T-helper 1 cell (primary cell): ENCODE data around the gene TYW1.
"Not testable (repeated sequence)": the region's sequence is repeated elsewhere in the genome, so short reads cannot be mapped to it uniquely, and the experiment has no call there.

ENCODE experiments used
- DNase-seq, 5 donors: peaks; one replicate each; pipeline ENCODE4 v3.0.0-alpha.2; 2012 to 2020
- total RNA-seq, 4 donors: gene quantifications; one replicate each; lab custom pipeline; 2026; lab: John Stamatoyannopoulos, UW

The TYW1 gene, protein sequence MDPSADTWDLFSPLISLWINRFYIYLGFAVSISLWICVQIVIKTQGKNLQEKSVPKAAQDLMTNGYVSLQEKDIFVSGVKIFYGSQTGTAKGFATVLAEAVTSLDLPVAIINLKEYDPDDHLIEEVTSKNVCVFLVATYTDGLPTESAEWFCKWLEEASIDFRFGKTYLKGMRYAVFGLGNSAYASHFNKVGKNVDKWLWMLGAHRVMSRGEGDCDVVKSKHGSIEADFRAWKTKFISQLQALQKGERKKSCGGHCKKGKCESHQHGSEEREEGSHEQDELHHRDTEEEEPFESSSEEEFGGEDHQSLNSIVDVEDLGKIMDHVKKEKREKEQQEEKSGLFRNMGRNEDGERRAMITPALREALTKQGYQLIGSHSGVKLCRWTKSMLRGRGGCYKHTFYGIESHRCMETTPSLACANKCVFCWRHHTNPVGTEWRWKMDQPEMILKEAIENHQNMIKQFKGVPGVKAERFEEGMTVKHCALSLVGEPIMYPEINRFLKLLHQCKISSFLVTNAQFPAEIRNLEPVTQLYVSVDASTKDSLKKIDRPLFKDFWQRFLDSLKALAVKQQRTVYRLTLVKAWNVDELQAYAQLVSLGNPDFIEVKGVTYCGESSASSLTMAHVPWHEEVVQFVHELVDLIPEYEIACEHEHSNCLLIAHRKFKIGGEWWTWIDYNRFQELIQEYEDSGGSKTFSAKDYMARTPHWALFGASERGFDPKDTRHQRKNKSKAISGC
- total RNA-seq = 36.5 to 64.8 (median 50.3) reads per million in 4 donors

DNA sequence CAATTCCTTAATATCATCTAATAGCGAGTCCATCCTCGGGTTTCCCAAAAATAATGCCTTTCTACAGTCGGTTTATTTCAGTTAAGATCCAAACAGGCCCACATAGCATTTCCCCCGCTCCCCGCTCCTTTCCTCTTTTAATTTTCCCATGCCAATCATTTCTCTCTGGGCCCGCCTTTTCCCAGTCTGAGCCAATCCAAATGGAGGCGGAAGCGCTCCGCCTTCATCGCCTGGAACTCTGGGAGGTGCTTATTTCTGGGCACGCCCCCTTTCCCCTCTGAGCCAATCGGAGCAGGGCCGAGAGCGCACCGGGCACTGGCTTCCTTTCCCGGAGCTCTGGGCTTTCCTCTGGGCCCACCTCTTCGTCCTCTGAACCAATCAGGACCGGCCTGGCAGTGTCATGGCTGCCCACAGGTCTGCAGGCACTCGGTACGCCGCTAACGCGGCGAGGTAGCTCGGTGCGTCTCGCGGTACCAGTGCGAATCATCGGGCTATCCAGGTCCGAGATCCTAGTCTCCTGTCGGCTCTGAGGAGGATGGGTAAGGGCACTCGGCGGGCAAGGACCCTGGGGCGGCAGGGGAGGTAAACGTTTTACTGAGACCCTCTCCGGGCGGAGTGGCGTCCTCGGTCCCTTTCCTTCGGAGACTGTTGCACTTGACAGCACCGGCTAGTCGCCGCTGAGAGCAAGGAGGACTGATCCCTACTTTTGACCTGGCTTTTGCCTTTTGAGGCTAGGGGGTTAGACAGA, at the start of gene TYW1:
TSS of gene TYW1 (plus strand) at position 390 of the 748 bp plus-strand sequence. CDS start at position 536, 146 bp downstream.
- peak; percentile 93 to 98 (median 97) for DNase-seq

DNA sequence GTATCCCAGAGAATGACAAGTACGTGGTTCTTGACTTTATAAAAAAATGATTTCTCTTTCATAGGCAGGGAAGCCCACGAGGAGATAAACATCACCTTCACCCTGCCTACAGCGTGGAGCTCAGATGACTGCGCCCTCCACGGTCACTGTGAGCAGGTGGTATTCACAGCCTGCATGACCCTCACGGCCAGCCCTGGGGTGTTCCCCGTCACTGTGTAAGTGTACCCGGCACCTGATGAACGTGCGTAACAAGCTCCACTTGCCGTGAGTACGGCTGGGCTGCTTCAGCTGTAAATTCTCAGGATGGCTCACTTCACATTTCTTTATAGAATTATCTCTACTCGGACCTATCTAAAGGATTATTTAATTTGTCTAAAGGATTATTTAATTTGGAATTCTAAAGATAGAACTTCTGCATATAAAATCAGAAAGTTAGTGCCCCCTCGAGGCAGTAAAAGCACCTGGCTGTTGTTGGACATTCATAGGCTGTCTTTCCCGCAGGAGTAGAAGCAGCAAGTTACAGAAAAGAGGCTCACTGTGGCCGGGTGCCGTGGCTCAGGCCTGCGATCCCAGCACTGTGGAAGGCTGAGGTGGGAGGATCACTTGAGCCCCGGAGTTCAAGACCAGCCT, 48.0 kb upstream of the TYW1 start:
- no peak for DNase-seq

DNA sequence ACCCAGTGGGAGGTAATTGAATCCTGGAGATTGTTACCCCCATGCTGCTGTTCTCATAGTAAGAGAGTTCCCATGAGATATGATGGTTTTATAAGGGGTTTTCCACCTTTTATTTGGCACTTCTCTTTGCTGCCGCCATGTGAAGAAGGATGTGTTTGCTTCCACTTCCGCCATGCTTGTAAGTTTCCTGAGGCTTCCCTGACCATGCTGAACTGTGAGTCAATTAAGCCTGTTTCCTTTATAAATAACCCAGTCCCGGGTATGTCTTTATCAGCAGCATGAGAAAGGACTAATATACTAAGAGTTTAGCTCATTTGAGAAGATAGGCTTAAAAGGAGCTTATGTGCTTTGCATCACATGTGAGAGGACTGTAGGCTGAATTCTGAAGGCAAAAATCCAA, 46.3 kb upstream of the TYW1 start:
- no peak for DNase-seq

DNA sequence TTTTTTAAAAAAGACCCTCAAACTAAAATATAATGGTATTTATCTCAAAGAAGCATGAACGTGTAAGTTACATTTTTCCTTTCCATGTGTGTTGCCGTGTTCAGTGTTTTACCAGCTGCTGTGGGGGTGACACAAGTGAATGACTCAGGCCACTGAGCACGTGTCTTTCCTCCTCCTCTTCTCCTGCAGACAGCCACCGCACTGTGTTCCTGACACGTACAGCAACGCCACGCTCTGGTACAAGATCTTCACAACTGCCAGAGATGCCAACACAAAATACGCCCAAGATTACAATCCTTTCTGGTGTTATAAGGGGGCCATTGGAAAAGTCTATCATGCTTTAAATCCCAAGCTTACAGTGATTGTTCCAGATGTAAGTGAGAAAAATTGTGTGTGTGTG, 45.9 kb upstream of the TYW1 start:
- no peak for DNase-seq

DNA sequence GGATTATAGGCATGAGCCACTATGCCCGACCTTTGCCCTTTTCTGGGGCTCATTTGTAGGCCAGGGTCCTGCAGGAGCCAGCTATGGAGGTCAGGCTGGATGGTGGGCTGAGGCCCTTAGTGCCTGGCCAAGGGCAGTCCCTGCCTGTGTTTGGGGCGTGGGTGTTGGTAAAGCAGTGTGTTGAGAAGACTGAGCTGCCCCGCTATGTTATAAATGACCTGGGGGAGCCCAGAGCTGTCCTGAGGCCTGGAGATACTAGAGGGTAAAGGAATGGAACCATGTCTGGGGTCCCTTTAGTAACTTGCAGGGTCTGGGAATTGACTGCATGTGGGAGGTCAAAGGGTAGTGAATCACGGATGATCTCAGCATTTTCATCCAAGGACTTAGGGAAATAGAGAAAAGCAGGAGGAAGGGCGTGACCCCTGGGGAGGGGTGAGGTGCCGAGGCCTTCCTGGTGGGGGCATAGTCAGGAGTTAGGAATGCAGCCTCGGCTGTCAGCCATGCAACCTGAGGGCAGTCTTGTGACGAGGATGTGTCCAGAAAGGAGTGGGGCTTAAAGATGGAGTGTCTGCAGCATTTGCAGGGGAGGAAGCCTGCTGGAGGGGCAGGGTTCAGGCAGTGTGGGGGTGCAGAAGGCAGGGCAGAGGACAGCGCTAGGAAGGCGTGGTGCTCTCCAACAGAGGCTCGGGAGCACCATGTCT, 44.1 kb upstream of the TYW1 start:
- no peak for DNase-seq

DNA sequence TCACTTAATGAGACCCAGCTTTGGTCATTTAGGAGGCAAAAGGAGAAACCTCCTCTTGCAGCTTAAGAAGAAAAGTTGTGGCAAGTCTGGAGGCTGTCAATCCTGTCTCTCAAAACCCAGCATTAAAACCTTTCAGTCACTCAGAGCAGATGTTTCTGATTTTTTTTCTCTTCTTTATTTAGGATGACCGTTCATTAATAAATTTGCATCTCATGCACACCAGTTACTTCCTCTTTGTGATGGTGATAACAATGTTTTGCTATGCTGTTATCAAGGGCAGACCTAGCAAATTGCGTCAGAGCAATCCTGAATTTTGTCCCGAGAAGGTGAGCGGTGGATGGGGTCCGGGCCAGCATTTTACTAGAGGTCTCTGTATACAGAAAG, 43.6 kb upstream of the TYW1 start:
- DNase-seq = no peak

DNA sequence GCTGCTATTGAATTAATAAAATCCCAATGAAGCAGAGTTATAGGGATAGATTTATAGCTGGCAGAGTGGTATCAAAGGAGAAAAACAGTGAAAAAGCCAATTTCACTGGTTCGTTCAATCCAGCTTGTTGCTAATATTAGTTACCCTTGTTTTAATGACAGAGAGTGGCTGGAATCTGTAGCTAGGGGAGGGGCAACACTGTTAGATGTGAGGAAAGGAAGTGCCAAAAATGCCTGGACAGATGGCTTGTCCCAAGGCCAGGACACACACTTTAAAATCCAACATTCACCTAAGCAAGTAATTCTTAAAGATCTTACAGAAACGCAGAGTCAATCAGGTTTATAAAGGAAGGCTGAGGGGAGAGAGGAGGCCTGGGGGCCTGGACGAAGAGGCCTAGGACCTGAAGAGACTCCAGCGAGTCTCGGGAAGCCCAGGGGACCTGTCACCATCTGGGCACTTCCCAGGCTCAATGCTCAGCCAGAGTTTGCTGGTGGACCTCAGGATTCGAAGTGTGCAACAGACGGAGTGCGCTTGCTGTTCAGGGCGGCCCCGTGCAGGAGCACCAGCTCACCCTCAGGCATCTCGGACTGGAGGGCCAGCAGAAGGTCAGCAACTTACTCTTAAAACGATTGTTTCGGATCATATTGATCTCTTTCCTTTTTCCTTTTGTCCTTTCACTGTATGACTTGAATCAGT, 38.9 kb upstream of the TYW1 start:
- no peak for DNase-seq

DNA sequence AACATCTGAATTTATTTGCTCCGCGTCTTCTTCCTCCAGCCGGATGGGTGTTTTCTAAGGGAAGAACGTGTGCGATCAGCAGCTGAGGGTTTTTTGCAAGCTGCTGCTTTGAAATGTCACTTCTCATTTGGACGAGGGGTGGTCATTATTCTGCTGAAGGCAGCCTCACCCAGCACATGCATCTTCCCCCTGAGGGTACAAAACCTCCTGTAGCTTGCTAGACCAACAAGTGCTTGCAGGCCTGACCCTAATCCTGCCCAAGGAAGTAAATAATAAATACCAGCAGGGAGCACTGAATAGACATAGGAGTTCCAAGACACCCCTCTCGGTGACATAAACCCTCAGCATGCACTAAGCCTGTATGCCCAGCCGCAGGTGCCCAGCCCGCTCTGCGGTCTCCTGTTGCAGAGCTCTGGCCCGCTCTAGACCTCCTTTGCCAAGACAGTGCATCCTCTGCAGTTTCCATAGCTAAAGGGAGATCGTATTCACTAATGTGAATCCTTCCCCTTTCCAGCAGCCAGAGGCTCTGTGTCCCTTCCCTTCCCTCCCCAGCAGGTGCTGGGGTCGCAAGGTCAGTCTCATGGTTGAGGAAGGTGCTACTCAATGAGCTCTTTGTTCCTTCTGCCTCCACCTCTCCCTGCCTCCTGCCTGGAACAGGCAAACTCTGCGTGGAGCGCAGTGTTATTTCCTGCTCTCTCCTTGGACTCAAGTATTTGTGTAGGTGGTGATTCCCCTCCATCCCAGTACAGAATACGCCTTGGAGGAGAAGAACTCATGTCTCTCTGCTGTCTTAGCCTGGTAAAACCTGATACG, 37.9 kb upstream of the TYW1 start:
- no peak for DNase-seq

DNA sequence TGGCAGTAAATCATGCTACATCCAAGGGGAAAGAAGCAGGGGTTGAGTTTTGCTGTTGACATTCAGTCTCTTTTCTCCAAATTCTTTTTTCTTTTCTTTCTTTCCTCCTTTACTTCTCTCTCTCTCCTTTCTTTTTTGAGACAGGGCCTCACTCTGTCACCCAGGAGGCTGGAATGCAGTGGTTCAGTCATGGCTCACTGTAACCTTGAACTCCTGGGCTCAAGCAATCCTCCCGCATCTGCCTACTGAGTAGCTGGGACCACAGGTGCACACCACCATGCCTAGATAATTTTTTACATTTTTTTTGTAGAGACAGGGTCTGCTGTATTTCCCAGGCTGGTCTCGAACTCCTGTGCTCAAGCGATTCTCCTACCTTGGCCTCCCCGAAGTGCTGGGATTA, 36.4 kb upstream of the TYW1 start:
- no peak for DNase-seq

DNA sequence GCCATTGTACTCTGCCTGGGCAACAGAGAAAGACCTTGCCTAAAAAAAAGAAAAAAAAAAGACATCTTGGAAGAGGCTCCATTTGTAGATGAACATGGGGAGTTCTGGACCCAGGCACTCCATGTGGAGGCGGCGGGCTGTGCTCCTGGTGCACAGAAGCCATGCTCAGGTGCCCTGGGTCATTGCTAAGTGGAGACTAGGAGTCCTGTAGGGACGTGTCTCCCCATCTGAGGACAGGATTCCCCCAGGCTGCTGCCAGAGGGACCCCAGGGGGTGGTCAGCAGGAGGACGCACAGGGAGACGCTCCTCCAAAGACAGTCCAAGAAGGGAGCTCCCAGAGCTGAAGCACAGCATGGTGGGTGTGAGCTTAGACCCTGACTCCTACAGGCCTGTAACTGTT, 35.5 kb upstream of the TYW1 start:
- DNase-seq = no peak

DNA sequence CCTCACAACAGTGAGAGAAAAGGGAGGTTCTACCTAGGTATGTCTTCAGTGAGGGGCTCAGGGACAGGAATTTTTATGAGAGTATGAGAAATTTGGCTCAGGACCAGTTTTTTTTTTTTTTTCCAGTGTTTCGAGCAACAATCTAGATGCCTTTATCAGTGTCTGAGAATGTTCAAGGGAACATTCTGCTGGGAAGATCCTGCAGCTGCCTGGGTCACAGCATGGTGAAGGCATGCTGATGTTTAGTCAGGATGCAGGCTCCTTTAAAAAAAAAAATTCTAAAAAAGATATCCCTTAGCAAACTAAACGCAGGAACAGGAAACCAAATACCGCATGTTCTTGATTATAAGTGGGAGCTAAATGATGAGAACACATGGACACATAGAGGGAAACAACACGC, 32.2 kb upstream of the TYW1 start:
- no peak for DNase-seq

DNA sequence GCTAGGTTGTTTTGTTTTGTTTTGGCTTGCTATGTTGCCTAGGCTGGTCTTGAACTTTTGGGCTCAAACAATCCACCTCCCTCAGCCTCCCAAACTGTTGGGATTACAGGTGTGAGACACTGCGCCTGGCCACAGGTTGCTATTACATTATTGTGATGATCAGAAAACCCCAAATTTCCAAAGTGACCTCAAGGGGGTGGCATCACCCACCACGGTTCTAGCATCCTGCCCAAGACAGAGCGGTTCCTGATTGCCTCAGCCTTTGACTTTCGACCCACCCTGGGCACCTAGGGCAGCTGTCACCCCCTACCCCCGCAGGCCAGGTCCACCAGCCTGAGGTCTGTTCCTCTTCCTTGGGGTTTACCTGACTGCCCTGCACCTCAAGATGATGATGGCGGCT, 29.6 kb upstream of the TYW1 start:
- no peak for DNase-seq

DNA sequence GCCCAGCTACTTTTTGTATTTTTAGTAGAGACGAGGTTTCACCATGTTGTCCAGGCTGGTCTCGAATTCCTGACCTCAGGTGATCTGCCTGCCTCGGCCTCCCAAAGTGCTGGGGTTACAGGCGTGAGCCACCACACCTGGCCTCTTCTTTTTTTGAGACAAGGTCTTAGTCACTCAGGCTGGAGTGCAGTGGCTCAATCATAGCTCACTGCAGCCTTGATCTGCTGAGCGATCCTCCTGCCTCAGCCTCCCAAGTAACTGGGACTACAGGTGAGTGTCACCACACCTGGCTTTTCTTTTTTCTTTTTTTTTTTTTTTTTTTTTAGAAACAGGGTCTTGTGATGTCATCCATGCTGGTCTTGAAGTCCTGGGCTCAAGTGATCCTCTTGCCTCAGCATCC, 27.6 kb upstream of the TYW1 start:
- DNase-seq = not testable (repeated sequence)

DNA sequence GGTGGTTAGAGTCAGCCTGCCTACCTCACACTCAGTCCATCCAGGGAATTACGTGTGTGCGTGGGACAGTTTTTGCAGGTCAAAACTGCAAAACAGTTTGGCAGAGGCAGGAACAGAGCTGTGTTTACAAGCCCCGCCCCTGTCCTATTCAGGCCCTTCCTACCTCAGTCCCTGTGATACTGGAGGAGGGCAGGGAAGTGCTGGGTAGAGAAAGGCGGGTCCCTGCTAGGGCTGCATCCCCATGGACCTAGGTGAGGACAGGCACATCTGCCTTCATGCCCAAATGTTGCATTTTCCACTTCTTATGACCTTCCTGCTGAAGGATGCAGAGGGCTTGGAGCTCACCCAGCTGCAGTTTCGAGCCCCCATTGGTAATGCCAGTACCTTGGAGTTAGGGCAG, 26.3 kb upstream of the TYW1 start:
- no peak for DNase-seq

DNA sequence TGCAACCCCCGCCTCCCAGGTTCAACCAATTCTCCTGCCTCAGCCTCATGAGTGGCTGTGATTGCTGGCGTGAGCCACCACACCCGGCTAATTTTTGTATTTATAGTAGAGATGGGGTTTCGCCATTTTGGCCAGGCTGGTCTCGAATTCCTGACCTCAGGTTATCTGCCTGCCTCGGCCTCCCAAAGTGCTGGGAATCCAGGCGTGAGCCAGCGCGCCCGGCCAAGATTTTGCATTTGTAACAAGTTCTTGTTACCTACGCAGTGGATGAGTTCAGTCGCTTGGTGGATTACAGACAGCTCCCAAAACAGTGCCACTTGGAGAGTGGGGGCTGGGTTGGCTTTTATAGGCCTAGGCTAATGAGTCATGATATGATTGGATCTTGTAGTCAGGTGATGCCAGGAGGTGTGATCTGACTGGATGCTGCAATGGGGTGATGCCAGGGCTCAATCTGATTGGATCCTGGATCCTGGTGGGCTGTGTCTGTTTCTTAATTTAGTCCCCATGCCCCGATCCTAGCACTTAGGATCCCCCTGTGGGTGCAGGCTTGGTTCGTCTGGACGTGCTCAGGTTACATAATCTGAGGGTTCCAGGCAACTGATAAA, 21.5 kb upstream of the TYW1 start:
- no peak for DNase-seq

DNA sequence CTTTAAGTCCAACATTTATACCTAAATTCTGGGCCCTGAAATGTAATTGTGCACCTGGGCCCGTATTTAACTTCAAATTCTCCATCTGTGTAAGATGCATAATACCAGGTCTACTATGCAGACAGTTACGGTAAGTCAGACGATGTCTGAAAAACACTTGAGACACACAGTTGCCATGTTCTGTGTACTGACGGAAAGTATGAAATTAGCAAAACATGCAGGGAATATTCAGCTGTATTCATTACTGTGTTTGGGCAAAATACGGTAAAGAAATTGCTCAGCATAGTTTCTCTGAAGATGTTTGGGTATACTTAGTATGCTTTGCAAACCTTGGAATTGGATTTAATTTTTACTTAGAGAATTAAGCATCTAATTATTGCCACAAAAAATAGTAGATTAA, 18.3 kb upstream of the TYW1 start:
- DNase-seq = not testable (repeated sequence)

DNA sequence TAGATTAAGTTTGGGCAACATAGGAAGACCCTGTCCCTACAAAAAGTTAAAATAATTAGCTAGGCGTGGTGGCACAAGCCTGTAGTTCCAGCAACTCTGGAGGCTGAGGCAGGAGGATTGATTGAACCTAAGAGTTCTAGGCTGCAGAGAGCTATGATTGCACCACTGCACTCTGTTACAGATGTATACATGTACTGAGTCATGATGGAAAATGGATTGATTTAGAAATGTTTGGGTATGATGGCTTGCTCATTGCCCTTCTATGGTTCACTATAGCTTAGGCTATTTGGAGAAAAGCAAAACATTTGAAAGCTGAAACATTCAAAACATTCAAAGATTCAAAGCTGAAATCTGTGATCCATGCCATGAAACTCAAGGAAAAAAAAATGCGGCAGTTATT, 17.6 kb upstream of the TYW1 start:
- DNase-seq = not testable (repeated sequence)

DNA sequence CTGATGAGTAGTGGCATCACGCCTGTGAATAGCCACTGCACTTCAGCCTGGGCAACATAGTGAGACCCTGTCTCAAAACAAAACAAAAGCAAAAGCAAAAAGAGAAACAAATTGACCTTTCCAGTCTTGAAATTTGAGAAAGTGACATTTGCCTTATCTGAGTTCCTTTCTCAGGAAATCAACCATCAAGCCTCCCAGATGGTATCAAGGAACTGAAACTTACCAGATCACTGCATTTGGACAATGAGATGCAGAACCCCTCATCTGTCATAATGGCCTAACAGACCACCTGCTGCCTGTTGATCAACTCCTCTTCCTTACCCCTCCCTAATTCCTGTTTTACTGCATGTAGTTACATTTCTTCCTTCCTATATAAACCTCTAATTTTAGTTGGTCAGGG, 16.3 kb upstream of the TYW1 start:
- DNase-seq = not testable (repeated sequence)

DNA sequence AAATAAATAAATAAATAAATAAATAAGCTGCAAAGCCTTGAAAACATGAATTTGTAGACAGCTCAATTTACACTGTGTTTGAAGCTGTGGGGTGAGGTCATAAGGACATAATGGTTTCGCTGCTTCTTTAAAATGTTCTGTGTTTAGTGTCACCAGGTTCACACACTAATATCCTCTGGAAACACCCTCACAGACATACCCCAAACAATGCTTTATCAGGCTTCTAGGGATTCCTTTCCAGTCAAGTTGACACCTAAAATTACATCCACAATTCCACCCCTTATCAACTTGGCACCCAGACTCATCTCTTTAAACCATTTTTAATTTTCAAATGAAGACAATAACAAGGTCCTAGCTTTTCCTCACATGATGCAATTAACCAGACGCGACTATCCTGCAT, 7.1 kb upstream of the TYW1 start:
- DNase-seq = not testable (repeated sequence)

DNA sequence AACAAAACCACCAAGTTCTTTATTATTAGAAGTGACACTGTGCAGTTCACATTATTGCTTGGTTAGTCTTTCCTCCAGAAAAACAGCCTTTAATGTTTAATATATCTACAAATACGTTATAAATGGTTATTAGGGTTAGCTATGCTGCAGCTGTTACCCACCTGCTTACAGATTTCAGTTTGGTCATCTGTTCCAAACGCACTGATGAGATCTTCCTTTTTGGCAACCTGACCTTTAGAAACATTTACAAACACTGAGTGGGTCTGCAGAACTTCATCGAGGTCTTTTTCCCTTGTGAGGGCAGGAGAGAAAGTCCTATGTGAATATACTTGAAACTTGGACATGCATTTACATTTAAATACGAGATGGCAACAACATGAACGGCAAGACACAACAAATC, 2.6 kb upstream of the TYW1 start:
- DNase-seq = not testable (repeated sequence)
